ENCODE results near the gene ZER1. TPM values are rescaled to one million over a fixed set of nuclear protein-coding genes. Genes with fewer than 3 reads are reported as not detected.

ZER1 gene
- total and polyA plus RNA-seq, 2 of the 4 experiments (the other 2 are of a cell fraction): 7.7 to 34.9 TPM

GRCh38 chr9:128703616-128704355 lies 67.9 kb downstream of the ZER1 start:
- H3K9ac ChIP-seq (ENCODE audit: low read depth, low read length): no peak overlapping the region
- TF ChIP-seq USF2 (IDR thresholded peaks at IDR 0.05; ENCODE audit: low read depth, low read length): no peak
- no peak for TF ChIP-seq POLR2A (IDR thresholded peaks at IDR 0.05; ENCODE audit: low read depth, low read length)
- TF ChIP-seq FOS (IDR thresholded peaks at IDR 0.05; ENCODE audit: low read depth, low read length): no peak
- no peak for TF ChIP-seq NFE2L2 (IDR thresholded peaks at IDR 0.05; ENCODE audit: low read depth, low read length)
- no peak for TF ChIP-seq RFX5 (IDR thresholded peaks at IDR 0.05; ENCODE audit: low read depth, low read length)
- no peak for TF ChIP-seq CTCF (conservative IDR thresholded peaks at IDR 0.05; ENCODE audit: low read depth, low read length)
- no peak for TF ChIP-seq RAD21 (IDR thresholded peaks at IDR 0.05; ENCODE audit: low read length)
- TF ChIP-seq MAZ (IDR thresholded peaks at IDR 0.05; ENCODE audit: borderline replicate concordance, low read depth, low read length): no peak
- no peak for TF ChIP-seq CHD1 (IDR thresholded peaks at IDR 0.05; ENCODE audit: low read depth, low read length)
- no peak for TF ChIP-seq RCOR1 (IDR thresholded peaks at IDR 0.05; ENCODE audit: insufficient replicate concordance, low read length)
- TF ChIP-seq SMC3 (IDR thresholded peaks at IDR 0.05; ENCODE audit: low read depth, low read length): no peak
- TF ChIP-seq ELK1 (IDR thresholded peaks at IDR 0.05; ENCODE audit: borderline replicate concordance, low read depth, low read length): no peak
- TF ChIP-seq MXI1 (IDR thresholded peaks at IDR 0.05; ENCODE audit: borderline replicate concordance, low read depth, low read length): no peak
- TF ChIP-seq MAFK (IDR thresholded peaks at IDR 0.05; ENCODE audit: low read depth, low read length): no peak
- no peak for TF ChIP-seq BHLHE40 (IDR thresholded peaks at IDR 0.05; ENCODE audit: low read depth, low read length)

More at GRCh38 chr9:128703616-128704355, 67.9 kb downstream of the ZER1 start:
- H3K36me3 ChIP-seq (ENCODE audit: control insufficient read depth, insufficient read depth, low read length): no peaks in the 10 kb centered on the region
- H3K23ac ChIP-seq (ENCODE audit: low read depth, low read length): no peak overlapping the region
- no peak overlapping the region for H2BK120ac ChIP-seq (ENCODE audit: low read depth, low read length)
- no peak overlapping the region for H2BK20ac ChIP-seq (ENCODE audit: low read depth, low read length)
- CTCF ChIA-PET: no interaction called here
- H2BK15ac ChIP-seq (ENCODE audit: low read depth, low read length): no peak overlapping the region
- no peak overlapping the region for H2BK5ac ChIP-seq (ENCODE audit: low read depth, low read length, poor library complexity, severe bottlenecking)
- no peak overlapping the region; the same call in 1 of the 2 replicates for H2AK5ac ChIP-seq (ENCODE audit: low read depth, low read length)
- peaks cover 0 to 17% of the 10 kb centered on the region in 2 experiments; a peak in 3 of 4 replicates for H3K79me1 ChIP-seq (ENCODE audit: low read depth in 1 of 2, low read length in 2 of 2)
- H3K18ac ChIP-seq (ENCODE audit: low read depth, low read length): no peak overlapping the region
- intact Hi-C loops (cut with micrococcal nuclease): no loop called here
- no peak overlapping the region for H3K4me3 ChIP-seq (ENCODE audit: insufficient read depth, low read depth, low read length)
- H2AFZ ChIP-seq (replicated peaks; ENCODE audit: low read length, poor library complexity): peak overlapping the region; percentile 98
- 86% methylated on average over 10 of the region's 31 CpGs; no CpG with 5 or more reads in 1 of the 2 experiments for WGBS, 2 experiments (ENCODE audit: extremely low coverage in 2 of 2, insufficient read length in 1 of 2)
- peak overlapping the region; percentile 87 for H3K4me2 ChIP-seq (ENCODE audit: low read depth, low read length)
- H3K14ac ChIP-seq (replicated peaks; ENCODE audit: low read depth, low read length): no peak overlapping the region; the same call in 1 of the 2 replicates
- POLR2A ChIA-PET (ENCODE audit: unreplicated experiment): no interaction called here
- H3K27me3 ChIP-seq (ENCODE audit: control insufficient read depth, insufficient read depth, low read length): no peaks in the 10 kb centered on the region
- in situ Hi-C loops (cut with MboI; ENCODE audit: low sequenced_read_pairs): no loop called here
- H4K5ac ChIP-seq (ENCODE audit: low read depth, low read length): no peak overlapping the region
- H3K9me1 ChIP-seq (ENCODE audit: insufficient read depth, low read length): peaks cover 9% of the 10 kb centered on the region
- no peaks in the 10 kb centered on the region for H4K20me1 ChIP-seq (ENCODE audit: insufficient read depth, low read length)
- no peaks in the 10 kb centered on the region for H3K9me3 ChIP-seq (ENCODE audit: control insufficient read depth, insufficient read depth, low read length)
- ATAC-seq (ENCODE audit: low read depth) (no peak), DNase-seq (no peak)
- H3K4me1 ChIP-seq (ENCODE audit: control insufficient read depth, insufficient read depth, low read length): no peaks in the 10 kb centered on the region
- BruUV-seq (replicated peaks): no TSS peak
- no peak overlapping the region for H3K56ac ChIP-seq (ENCODE audit: extremely low read depth, insufficient read depth, low read length)
- peak overlapping the region; percentile 31 for H2AK9ac ChIP-seq (replicated peaks; ENCODE audit: low read depth, low read length, poor library complexity)
- dilution Hi-C loops (cut with HindIII; ENCODE audit: low sequenced_read_pairs, unreplicated experiment): no loop called here
- no peak overlapping the region for H4K91ac ChIP-seq (ENCODE audit: insufficient read depth, low read depth, low read length)
- H3K4ac ChIP-seq (ENCODE audit: low read depth, low read length): peak overlapping the region; percentile 35; the same call in 1 of the 2 replicates
- no peak overlapping the region for H3K27ac ChIP-seq (ENCODE audit: insufficient read depth, low read length)
- H4K8ac ChIP-seq (ENCODE audit: low read depth in 2 of 2, low read length in 2 of 2): peak overlapping the region; percentile 75 to 89; a peak in 2 of 4 replicates
